GM19035 (cell line): ENCODE data around the gene FOXQ1.

ENCODE experiments used
- ATAC-seq: cut with Tn5 transposase; IDR thresholded peaks from one replicate; pipeline ENCODE4 v1.9.1; 2021; ENCODE audit not compliant: unreplicated experiment

Gene FOXQ1

GRCh38 chr6:1290086-1290485 is 21.8 kb upstream of the FOXQ1 start:
- ATAC-seq = no peak

DNA sequence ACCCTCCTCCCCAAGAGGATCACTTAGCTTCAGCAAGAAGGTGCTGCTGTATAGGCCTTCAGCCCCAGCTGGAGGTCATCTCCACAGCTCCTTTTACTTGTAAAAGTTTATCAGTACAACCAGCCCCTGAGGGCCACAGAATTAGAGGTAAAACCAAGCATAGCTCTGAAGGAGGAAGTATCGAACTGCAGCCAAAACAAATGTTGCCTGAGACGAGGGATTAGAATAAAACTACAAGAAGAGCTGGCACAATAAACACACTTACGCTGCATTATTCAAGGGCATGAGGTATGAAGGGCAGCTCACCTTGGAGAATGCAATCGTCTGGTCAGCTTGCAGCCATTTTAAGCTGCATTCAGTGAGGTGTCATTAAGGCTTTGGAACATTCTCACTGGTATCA is 21.1 kb upstream of the FOXQ1 start:
- ATAC-seq = no peak

GRCh38 chr6:1291381-1291780 is 20.5 kb upstream of the FOXQ1 start:
- ATAC-seq = no peak

- no peak for ATAC-seq
These were observed 16.5 kb upstream of the FOXQ1 start for GRCh38 chr6:1295420-1295819.

- no peak for ATAC-seq
These were observed 15.8 kb upstream of the FOXQ1 start for GRCh38 chr6:1296079-1296478.

- no peak for ATAC-seq
These were observed 15.4 kb upstream of the FOXQ1 start for GRCh38 chr6:1296542-1296941.

DNA sequence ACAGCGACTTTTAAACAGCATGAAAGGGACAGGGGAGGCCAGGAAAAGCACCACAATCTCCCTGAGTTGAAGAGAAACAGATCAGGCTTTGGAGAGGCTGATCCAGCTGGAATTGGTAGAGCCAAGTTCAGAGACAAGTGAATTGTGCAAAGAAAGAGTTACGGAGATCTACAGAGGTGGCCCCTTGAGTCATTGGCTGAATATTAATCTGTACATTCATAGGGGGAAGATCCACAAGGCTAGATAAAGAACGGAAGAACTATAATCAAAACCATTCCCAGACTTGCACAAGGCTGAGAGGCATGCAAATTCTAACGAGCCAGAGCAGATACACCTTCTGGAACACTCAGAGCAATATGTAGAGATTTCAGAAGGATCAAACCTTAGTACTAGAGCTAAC is 14.2 kb upstream of the FOXQ1 start:
- no peak for ATAC-seq

DNA sequence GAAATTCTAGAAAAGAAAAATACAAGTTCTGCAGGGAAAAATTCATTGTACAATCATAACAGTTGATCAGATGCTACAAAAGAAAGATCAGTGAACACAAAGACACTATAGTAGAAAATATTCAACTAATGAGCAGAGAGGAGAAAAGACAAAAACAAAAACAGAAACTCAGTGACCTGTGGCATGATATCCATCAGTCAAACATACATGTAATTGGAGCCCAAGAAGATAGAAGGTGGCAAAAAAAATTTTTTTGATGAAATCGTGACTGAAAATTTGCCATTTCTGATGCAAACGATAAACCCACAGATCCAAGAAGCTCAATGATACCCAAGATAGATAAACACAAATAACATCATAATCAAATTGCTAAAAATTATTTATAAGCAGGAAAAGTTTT is 13.1 kb upstream of the FOXQ1 start:
- no peak for ATAC-seq

- no peak for ATAC-seq
These were observed 5.8 kb upstream of the FOXQ1 start for GRCh38 chr6:1306133-1306532.

GRCh38 chr6:1309366-1309765 is 2.5 kb upstream of the FOXQ1 start:
- ATAC-seq = no peak

DNA sequence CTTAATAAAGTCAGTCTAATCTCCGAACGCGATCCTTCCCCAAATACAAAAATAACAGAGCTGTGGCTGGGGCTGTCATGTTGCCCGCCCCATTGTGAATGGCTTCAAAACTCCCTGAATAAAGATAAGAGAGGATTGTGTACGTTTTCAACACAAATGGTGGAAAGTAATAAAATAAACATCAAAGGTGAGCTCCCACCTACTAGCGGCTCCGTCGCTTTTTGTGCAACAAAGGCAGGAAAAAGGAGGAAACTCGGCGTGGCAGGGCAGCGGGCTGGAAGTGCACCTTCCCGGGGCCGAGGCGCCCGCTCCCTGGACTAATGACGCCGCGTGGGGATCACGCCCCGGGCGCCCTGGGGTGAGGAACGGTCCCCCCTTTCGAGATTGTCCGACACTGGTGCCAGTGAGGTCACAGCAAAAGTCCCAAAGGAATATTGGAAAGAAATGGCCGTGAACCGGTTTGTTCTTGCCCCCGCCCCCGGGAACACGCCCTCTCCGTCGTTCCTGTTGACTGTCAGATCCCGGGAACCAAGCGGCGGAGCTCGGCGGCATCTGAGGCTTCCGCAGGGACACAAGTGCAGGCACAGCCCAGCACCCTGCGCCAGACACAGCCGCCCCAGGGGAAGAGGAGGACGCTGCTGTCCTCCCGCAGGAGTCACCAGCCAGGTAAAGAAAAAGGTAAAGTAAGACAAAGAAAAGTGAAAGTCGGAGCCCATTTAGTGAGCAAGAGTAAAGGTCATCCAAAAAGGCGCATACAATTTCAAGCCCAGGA is 1.1 kb upstream of the FOXQ1 start:
- ATAC-seq = no peak

GRCh38 chr6:1312203-1312472 is 240 bp downstream of the FOXQ1 start:
- ATAC-seq = no peak

- ATAC-seq = no peak
These were observed 822 bp downstream of the FOXQ1 start for GRCh38 chr6:1312473-1313367.

- ATAC-seq = no peak
These were observed 1.5 kb downstream of the FOXQ1 start for GRCh38 chr6:1313384-1313766.

GRCh38 chr6:1313767-1314503 is 2.0 kb downstream of the FOXQ1 start:
- no peak for ATAC-seq

DNA sequence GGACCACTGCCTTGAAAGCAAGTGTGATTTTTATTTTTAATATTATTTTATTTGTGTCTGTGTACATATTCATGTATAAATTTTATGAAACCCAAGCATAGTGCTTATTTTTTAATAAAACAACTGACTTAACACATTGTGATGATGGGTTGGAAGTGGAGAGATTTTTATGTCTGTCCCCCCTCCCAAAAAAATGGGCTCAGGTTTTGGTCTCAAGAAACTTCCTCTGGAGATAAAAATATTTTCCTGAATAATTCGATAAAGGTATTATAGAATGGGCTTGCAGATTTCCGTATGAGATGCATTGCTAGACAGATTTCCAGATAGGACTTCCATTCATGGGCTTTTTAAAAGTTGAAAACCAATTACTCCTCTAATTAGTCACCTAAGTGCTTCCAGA is 2.7 kb downstream of the FOXQ1 start:
- ATAC-seq = no peak

- ATAC-seq = no peak
These were observed 3.3 kb downstream of the FOXQ1 start for GRCh38 chr6:1315201-1315559.

DNA sequence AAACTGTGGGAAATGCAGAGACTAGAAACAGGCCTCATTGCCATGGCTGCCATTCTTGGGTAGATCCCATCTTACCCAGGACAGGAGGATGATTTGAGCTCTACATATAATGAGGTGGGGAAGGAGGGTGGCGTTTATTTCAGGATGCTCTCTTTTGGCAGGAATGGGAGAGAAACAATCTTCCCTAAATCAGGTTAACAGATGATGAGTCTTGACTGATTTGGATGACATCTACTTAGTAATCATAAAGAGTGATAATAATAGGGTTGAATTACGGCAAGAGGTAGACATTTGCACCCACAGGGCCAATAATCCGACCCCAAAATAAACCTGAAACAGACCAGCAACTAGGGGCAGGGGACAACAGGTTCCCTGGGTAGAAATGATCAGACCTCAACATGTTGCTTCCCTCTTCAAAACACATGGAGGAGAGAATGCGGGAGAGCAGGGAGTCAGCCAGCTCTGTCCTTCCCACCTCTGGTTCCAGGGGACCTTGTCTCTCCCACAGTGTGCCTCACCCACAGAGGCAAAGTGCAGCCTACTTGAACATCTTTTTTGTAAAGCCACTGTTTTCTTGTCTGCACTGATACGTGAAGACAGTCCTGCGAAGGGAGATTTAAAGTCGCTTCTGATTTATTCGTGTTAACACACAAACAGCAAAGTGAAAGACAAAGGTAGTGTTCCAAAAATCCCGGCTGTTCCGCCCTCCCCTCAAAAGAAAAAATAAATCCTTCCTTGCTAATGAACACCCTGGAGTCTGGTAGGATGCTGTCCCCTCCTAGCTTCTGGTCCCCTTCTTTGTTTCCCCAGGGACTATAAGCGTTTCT is 3.9 kb downstream of the FOXQ1 start:
- no peak for ATAC-seq

DNA sequence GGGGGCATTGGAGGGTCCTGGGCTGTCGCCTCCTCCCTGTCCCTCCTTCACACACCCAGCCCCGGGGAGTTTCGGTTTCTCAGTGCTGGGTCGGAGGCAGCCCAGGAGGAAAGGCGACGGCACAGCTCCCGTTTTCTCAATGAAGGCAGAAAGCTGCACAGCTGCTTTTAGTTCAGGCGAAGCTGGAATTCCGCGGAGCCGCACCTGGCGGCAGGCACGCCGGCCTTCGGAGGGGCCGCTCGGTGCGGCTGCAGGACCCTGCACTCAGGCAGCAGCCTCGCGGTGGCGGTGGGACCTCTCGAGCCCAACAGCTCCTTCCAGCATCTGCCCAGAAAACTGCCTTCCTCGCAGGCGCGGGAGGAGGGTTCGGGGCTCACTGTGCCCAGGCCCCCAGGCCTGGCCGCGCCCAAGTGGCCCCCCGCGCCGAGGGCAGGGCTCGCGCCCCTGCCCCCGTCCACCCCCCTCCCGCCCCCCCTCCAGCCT is 4.6 kb downstream of the FOXQ1 start:
- ATAC-seq = no peak

DNA sequence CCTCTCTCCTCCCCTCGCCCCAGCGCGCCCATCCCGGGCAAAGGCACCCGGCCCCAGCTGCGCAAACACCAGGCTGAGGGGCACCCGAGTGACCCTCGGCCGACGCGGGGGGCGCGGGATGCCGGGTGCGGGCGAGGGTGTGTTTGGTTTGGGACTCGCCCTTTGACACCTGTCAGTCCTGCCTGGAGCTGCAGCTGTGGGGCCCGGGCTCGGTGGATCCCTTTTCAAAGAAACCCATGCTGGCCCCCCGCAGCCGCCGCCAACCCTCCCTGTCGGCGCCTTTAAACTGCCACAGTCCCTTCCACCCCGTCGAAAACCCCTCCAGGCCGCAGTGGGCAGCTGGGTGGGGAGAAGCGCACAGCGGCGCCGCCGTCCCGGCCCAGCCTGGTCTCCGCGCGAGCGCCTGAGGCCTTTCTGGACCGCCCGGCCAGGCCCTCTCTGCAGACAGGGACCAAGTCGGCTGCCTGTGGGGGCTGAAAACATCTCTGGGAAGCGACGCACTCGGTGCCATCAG is 5.5 kb downstream of the FOXQ1 start:
- ATAC-seq = no peak

DNA sequence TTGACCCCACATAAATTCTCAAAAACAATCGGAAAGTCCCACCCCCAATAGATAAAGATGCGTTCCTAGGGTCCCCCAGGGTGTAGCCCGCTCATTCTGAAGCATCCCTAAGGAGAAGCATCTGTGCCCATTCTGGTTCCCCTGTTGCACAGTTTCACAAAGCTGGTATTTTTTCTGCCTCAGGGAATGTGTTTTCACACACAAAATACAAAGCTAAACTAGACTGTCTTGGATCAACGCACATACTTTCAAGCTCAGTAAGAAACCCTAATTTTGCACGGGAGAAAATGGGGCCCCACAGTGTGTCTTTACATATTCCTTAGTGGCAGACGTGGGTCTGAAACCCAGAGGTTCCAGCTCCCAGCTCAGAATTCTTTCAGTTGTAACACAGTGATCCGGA is 6.1 kb downstream of the FOXQ1 start:
- ATAC-seq = no peak
